Lung (tissue), 12 donors: ENCODE measurements around the gene DCAF8. TPM values are rescaled to one million over a fixed set of nuclear protein-coding genes. Genes with fewer than 3 reads are reported as not detected.

Source experiments
- ATAC-seq: fragments of 200-7000 bp; cut with Tn5 transposase; one replicate; pipeline ENCODE4 v1.9.1; 2020; ENCODE audit warnings: moderate number of reproducible peaks; ENCODE audit not compliant: insufficient read depth, low FRiP score
- DNase-seq, 3 donors: peaks; one replicate each; pipeline ENCODE4 v3.0.0-alpha.2; 2013 to 2017
- H3K27ac ChIP-seq, 2 donors: one replicate each; pipeline ENCODE4 v1.5.1; 2013; ENCODE audit warnings: mild to moderate bottlenecking in 2 of 2, moderate library complexity in 2 of 2, control low read depth in 1 of 2, inconsistent platforms in 1 of 2, low read depth in 1 of 2, low read length in 1 of 2
- H3K27me3 ChIP-seq, 3 donors: one replicate each; pipeline ENCODE4 v1.5.1; 2013; ENCODE audit warnings: low read length in 2 of 3; ENCODE audit not compliant: control insufficient read depth in 3 of 3, insufficient read depth in 3 of 3
- H3K36me3 ChIP-seq, 4 donors: one replicate each; pipeline ENCODE4 v1.5.1; 2013; ENCODE audit warnings: low read length in 4 of 4, mild to moderate bottlenecking in 1 of 4, moderate library complexity in 1 of 4; ENCODE audit not compliant: control insufficient read depth in 4 of 4, insufficient read depth in 4 of 4
- H3K4me1 ChIP-seq, 5 donors: one replicate each; pipeline ENCODE4 v1.5.1; 2013; ENCODE audit warnings: low read length in 5 of 5, mild to moderate bottlenecking in 2 of 5, moderate library complexity in 1 of 5; ENCODE audit not compliant: control insufficient read depth in 5 of 5, insufficient read depth in 5 of 5
- H3K4me3 ChIP-seq: one replicate; pipeline ENCODE4 v1.5.1; 2013; ENCODE audit warnings: mild to moderate bottlenecking, control low read depth, moderate library complexity
- H3K9ac ChIP-seq, 2 donors: one replicate each; pipeline ENCODE4 v1.5.1; 2013; ENCODE audit warnings: low read length in 2 of 2, control low read depth in 1 of 2; ENCODE audit not compliant: insufficient read depth in 1 of 2
- H3K9me3 ChIP-seq, 4 donors: one replicate each; pipeline ENCODE4 v1.5.1; 2013; ENCODE audit warnings: low read length in 3 of 4, mild to moderate bottlenecking in 1 of 4, moderate library complexity in 1 of 4; ENCODE audit not compliant: control insufficient read depth in 4 of 4, insufficient read depth in 3 of 4
- CTCF ChIP-seq: IDR thresholded peaks from 2 replicates; pipeline ENCODE4 v1.5.1; 2012; ENCODE audit warnings: mild to moderate bottlenecking; ENCODE audit errors: control extremely low read depth, extremely low read depth
- WGBS, 2 donors: extraction: QIAGEN DNeasy Blood & Tissue Kit; methylation state at CpG; one replicate each; pipeline ENCODE4 v1.1.7; 2013; 5-methylcytosine and 5-hydroxymethylcytosine counted together
- polyA plus RNA-seq, 2 donors: library from polyadenylated mRNA; stranded (reverse); fragments of 200-250 nt; gene quantifications; one replicate each; pipeline ENCODE4 v1.2.1, GENCODE V29; 2013
- total RNA-seq, 2 donors: library from RNA; depleted of rRNA in 1 of 2; stranded (reverse); fragments of >200 nt in 1 of 2; gene quantifications; one replicate each; pipeline ENCODE4 v1.2.1, GENCODE V29; 2014 to 2021
- donor health status: control.
- donor health status: control.
- donor health status: Bipolar disorder and iron deficiency.
- donor health status: healthy.
- donor health status: DM: yes; HTN: yes; CAD: no.

Gene DCAF8
- total and polyA plus RNA-seq, 4 donors = 64.0 to 207 (median 88.1) TPM

- H3K36me3 ChIP-seq = peaks cover 3 to 9% (median 4%) of the 10 kb centered on the region in 4 donors
- peaks cover 0 to 10% (median 1%) of the 10 kb centered on the region in 5 donors for H3K4me1 ChIP-seq
- ATAC-seq = no peak
- H3K9me3 ChIP-seq = no peaks in the 10 kb centered on the region
- H3K9ac ChIP-seq = no peak overlapping the region
- H3K27ac ChIP-seq = peak overlapping the region in 1 of 2 donors; percentile 9
- TF ChIP-seq CTCF = no peak
- no peak overlapping the region for H3K4me3 ChIP-seq
- DNase-seq = no peak
- H3K27me3 ChIP-seq = no peaks in the 10 kb centered on the region
Observed at GRCh38 chr1:160251011-160251410, 11.3 kb downstream of the DCAF8 start.

GRCh38 chr1:160247053-160247452, 15.3 kb downstream of the DCAF8 start:
- Histone ChIP-seq H3K27me3 (no peaks in the 10 kb centered on the region), H3K4me3 (no peak overlapping the region), H3K27ac (peak overlapping the region in 1 of 2 donors; percentile 33), H3K9me3 (no peaks in the 10 kb centered on the region), H3K9ac (no peak overlapping the region), H3K4me1 (peaks cover 0 to 36% (median 0%) of the 10 kb centered on the region in 5 donors), H3K36me3 (peaks cover under 1 to 7% (median 3%) of the 10 kb centered on the region in 4 donors)
- no peak for ATAC-seq
- TF ChIP-seq CTCF = no peak
- DNase-seq = peak in 1 of 3 donors; percentile 21
- 90 to 93% methylated on average over 1 of the region's 1 CpG for WGBS, 2 donors

GRCh38 chr1:160245434-160245833, 16.9 kb downstream of the DCAF8 start:
- no peak for DNase-seq
- 96 to 97% methylated on average over 1 of the region's 1 CpG for WGBS, 2 donors
- no peaks in the 10 kb centered on the region for H3K9me3 ChIP-seq

More at GRCh38 chr1:160245434-160245833, 16.9 kb downstream of the DCAF8 start:
- Histone ChIP-seq H3K27ac (no peak overlapping the region), H3K27me3 (no peaks in the 10 kb centered on the region), H3K9ac (no peak overlapping the region), H3K36me3 (peaks cover 2 to 10% (median 6%) of the 10 kb centered on the region in 4 donors), H3K4me3 (no peak overlapping the region), H3K4me1 (peaks cover 0 to 36% (median 0%) of the 10 kb centered on the region in 5 donors)
- ATAC-seq = no peak
- TF ChIP-seq CTCF = no peak
